CD14-positive monocyte (primary cell): ENCODE data around the gene CHCHD10. TPM values are rescaled to one million over a fixed set of nuclear protein-coding genes. Genes with fewer than 3 reads are reported as not detected.

Experiments used
- DNase-seq, 3 donors: peaks; one replicate each; pipeline ENCODE4 v3.0.0-alpha.2; 2011 to 2022
- H2AFZ ChIP-seq: 2 replicates; pipeline ENCODE4 v1.6.0; 2012; ENCODE audit warnings: mild to moderate bottlenecking, low read depth, low read length, inconsistent platforms; ENCODE audit not compliant: insufficient read depth, poor library complexity, severe bottlenecking
- H3K27ac ChIP-seq, 2 donors: 1 replicate in 1 of 2; 2 replicates in 1 of 2; pipeline ENCODE4 v1.5.1; 2012 to 2013; ENCODE audit warnings: low read length in 2 of 2, control low read depth in 1 of 2, inconsistent platforms in 1 of 2, low read depth in 1 of 2, mild to moderate bottlenecking in 1 of 2
- H3K27me3 ChIP-seq, 2 donors: one replicate each; pipeline versions ENCODE4 v1.6.0 to v1.6.1; 2011 to 2013; ENCODE audit warnings: low read length in 2 of 2; ENCODE audit not compliant: control insufficient read depth in 2 of 2, insufficient read depth in 2 of 2
- H3K36me3 ChIP-seq, 2 donors: replicated peaks in 1 of 2; 1 replicate in 1 of 2; 2 replicates in 1 of 2; pipeline versions ENCODE4 v1.5.1 to v1.6.1; 2012 to 2013; ENCODE audit warnings: low read length in 2 of 2, control low read depth in 1 of 2, inconsistent platforms in 1 of 2, mild to moderate bottlenecking in 1 of 2; ENCODE audit not compliant: insufficient read depth in 2 of 2, control insufficient read depth in 1 of 2
- H3K4me1 ChIP-seq, 2 donors: 1 replicate in 1 of 2; 2 replicates in 1 of 2; pipeline versions ENCODE4 v1.5.1 to v1.6.1; 2012 to 2013; ENCODE audit warnings: low read length in 2 of 2, control low read depth in 1 of 2, inconsistent platforms in 1 of 2, mild to moderate bottlenecking in 1 of 2, moderate library complexity in 1 of 2; ENCODE audit not compliant: insufficient read depth in 2 of 2, control insufficient read depth in 1 of 2
- H3K4me2 ChIP-seq: replicated peaks from 2 replicates; pipeline ENCODE3; 2012; ENCODE audit warnings: low read length, moderate library complexity, mild to moderate bottlenecking; ENCODE audit not compliant: poor library complexity, severe bottlenecking; ENCODE audit errors: extremely low read depth
- H3K4me3 ChIP-seq, 3 experiments: fragments of 200-600 bp in 1 of 3; sonication (generic) in 1 of 3; replicated peaks in 1 of 3; 1 replicate in 2 of 3; 2 replicates in 1 of 3; pipeline ENCODE4 v1.5.1; 2011 to 2013; ENCODE audit warnings: low read length in 3 of 3, mild to moderate bottlenecking in 3 of 3, control low read depth in 2 of 3, low read depth in 2 of 3, inconsistent platforms in 1 of 3, moderate library complexity in 1 of 3
- H3K79me2 ChIP-seq: 2 replicates; pipeline ENCODE4 v1.6.0; 2012; ENCODE audit warnings: mild to moderate bottlenecking, control low read depth, inconsistent platforms, low read length, moderate library complexity; ENCODE audit not compliant: insufficient read depth
- H3K9ac ChIP-seq: 2 replicates; pipeline ENCODE4 v1.6.0; 2017; ENCODE audit warnings: low read length, mild to moderate bottlenecking; ENCODE audit not compliant: insufficient read depth, poor library complexity, severe bottlenecking
- H3K9me3 ChIP-seq, 2 donors: replicated peaks in 1 of 2; 1 replicate in 1 of 2; 2 replicates in 1 of 2; pipeline versions ENCODE4 v1.5.1 to v1.6.1; 2012 to 2013; ENCODE audit warnings: low read length in 2 of 2, control low read depth in 1 of 2; ENCODE audit not compliant: control insufficient read depth in 1 of 2, insufficient read depth in 1 of 2
- H4K20me1 ChIP-seq: 2 replicates; pipeline ENCODE4 v1.6.0; 2012; ENCODE audit warnings: mild to moderate bottlenecking, low read length, control low read depth, moderate library complexity; ENCODE audit not compliant: insufficient read depth
- H3K27ac Mint-ChIP-seq, 7 donors: one replicate each; pipeline ENCODE4 v1.8.0; 2020; ENCODE audit warnings: mild to moderate bottlenecking in 7 of 7, mixed read lengths in 7 of 7, moderate library complexity in 6 of 7, inconsistent platforms in 2 of 7
- H3K27me3 Mint-ChIP-seq, 3 donors: one replicate each; pipeline ENCODE4 v1.8.0; 2021 to 2022; ENCODE audit warnings: low read depth in 3 of 3, mild to moderate bottlenecking in 3 of 3, mixed read lengths in 3 of 3, moderate library complexity in 3 of 3, inconsistent platforms in 1 of 3
- H3K36me3 Mint-ChIP-seq, 2 donors: one replicate each; pipeline ENCODE4 v1.8.0; 2020; ENCODE audit warnings: mixed read lengths in 2 of 2, inconsistent platforms in 1 of 2, mild to moderate bottlenecking in 1 of 2
- H3K4me1 Mint-ChIP-seq: one replicate; pipeline ENCODE4 v1.8.0; 2020; ENCODE audit warnings: mild to moderate bottlenecking, mixed read lengths
- H3K4me3 Mint-ChIP-seq, 2 donors: one replicate each; pipeline ENCODE4 v1.8.0; 2020; ENCODE audit warnings: mild to moderate bottlenecking in 2 of 2, mixed read lengths in 2 of 2, moderate library complexity in 1 of 2
- H3K9me3 Mint-ChIP-seq, 7 donors: one replicate each; pipeline ENCODE4 v1.8.0; 2020 to 2022; ENCODE audit warnings: mixed read lengths in 7 of 7, mild to moderate bottlenecking in 6 of 7, moderate library complexity in 6 of 7, inconsistent platforms in 2 of 7
- WGBS: methylation state at CpG from one replicate; pipeline ENCODE4 v1.1.5; 2013; ENCODE audit warnings: missing lambda C conversion rate; ENCODE audit not compliant: insufficient coverage; 5-methylcytosine and 5-hydroxymethylcytosine counted together
- intact Hi-C, 2 donors: fragments of 100-400 bp; cut with micrococcal nuclease; formaldehyde crosslinking; loops; one replicate each; pipeline versions ENCODE4 v1.15.0 to v1.15.1; 2023
- polyA plus RNA-seq, 3 donors: library from polyadenylated mRNA; depleted of rRNA in 1 of 3; unstranded in 2 of 3; stranded (reverse) in 1 of 3; fragments of 300-500 nt in 2 of 3; fragments of >200 nt in 1 of 3; fragmentation: Illumina TruSeq in 2 of 3; gene quantifications; 1 replicate in 2 of 3; 2 replicates in 1 of 3; pipeline ENCODE4 v1.2.3, GENCODE V29; 2012 to 2021
- TF ChIP-seq, protein P1 (sequence below): fragments of 200-600 bp; IDR thresholded peaks from one replicate; pipeline ENCODE4 v1.8.0; 2022; ENCODE audit warnings: antibody characterized with exemption, mild to moderate bottlenecking

Gene CHCHD10
- polyA plus RNA-seq, 3 donors, result 15.3 to 46.7 (median 26.8) TPM

GRCh38 chr22:23749841-23750301 is 17.9 kb downstream of the CHCHD10 start:
- H3K4me1 Mint-ChIP-seq, result peaks cover 30% of the 10 kb centered on the region
- H3K4me3 Mint-ChIP-seq, result peak overlapping the region; percentile 80 to 92
- Histone ChIP-seq H3K9me3 (no peaks in the 10 kb centered on the region), H3K36me3 (peaks cover under 1 to 4% of the 10 kb centered on the region in 2 donors), H3K9ac (no peak overlapping the region), H2AFZ (peak overlapping the region; percentile 98), H3K4me2 (peak overlapping the region; percentile 98), H3K27me3 (no peaks in the 10 kb centered on the region), H4K20me1 (no peaks in the 10 kb centered on the region), H3K27ac (no peak overlapping the region), H3K4me3 (peak overlapping the region in 1 of 3 experiments; percentile 86), H3K4me1 (peaks cover 22 to 26% of the 10 kb centered on the region in 2 donors), H3K79me2 (peaks cover 6% of the 10 kb centered on the region)
- 72% methylated on average over 12 of the region's 12 CpGs for WGBS
- H3K36me3 Mint-ChIP-seq, result peaks cover 1 to 4% of the 10 kb centered on the region in 2 donors
- H3K27me3 Mint-ChIP-seq, result no peaks in the 10 kb centered on the region
- peak overlapping the region in 1 of 7 donors; percentile 13 for H3K27ac Mint-ChIP-seq
- H3K9me3 Mint-ChIP-seq, result peaks cover 0 to 2% (median 0%) of the 10 kb centered on the region in 7 donors
- no peak for DNase-seq
- intact Hi-C loops, result no loop called here
- TF ChIP-seq, protein P1, sequence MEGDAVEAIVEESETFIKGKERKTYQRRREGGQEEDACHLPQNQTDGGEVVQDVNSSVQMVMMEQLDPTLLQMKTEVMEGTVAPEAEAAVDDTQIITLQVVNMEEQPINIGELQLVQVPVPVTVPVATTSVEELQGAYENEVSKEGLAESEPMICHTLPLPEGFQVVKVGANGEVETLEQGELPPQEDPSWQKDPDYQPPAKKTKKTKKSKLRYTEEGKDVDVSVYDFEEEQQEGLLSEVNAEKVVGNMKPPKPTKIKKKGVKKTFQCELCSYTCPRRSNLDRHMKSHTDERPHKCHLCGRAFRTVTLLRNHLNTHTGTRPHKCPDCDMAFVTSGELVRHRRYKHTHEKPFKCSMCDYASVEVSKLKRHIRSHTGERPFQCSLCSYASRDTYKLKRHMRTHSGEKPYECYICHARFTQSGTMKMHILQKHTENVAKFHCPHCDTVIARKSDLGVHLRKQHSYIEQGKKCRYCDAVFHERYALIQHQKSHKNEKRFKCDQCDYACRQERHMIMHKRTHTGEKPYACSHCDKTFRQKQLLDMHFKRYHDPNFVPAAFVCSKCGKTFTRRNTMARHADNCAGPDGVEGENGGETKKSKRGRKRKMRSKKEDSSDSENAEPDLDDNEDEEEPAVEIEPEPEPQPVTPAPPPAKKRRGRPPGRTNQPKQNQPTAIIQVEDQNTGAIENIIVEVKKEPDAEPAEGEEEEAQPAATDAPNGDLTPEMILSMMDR, result no peak

DNA sequence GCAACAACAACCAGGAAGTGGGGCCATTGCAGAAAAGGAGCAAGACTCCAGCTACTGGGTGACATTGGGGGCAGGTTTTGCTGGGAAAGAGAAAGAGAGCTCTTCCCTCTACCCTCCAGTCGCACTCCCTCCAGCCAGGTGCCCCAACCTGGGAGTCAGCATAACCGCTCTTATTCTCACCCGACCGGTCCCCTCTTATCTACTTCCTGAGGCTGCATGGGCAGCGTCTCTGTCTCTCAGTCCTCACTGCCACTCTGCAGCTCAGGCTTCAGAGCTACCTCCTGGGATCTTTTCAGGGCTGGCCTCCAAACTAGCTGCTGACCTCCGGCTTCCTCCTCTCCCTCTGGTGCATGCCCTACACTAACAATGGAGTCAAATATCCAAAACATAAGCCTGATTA is 22.0 kb downstream of the CHCHD10 start:
- Histone ChIP-seq H3K4me2 (no peak overlapping the region), H3K27ac (no peak overlapping the region), H3K4me1 (peaks cover 12 to 13% of the 10 kb centered on the region in 2 donors), H3K79me2 (peaks cover 6% of the 10 kb centered on the region), H3K4me3 (no peak overlapping the region), H3K9ac (no peak overlapping the region), H2AFZ (peak overlapping the region; percentile 54), H3K36me3 (peaks cover 22 to 31% of the 10 kb centered on the region in 2 donors), H4K20me1 (no peaks in the 10 kb centered on the region), H3K9me3 (no peaks in the 10 kb centered on the region), H3K27me3 (no peaks in the 10 kb centered on the region)
- peaks cover 0 to 1% (median 0%) of the 10 kb centered on the region in 7 donors for H3K9me3 Mint-ChIP-seq
- TF ChIP-seq, protein P1, result no peak
- no peaks in the 10 kb centered on the region for H3K27me3 Mint-ChIP-seq
- intact Hi-C loops, result no loop called here
- peak overlapping the region in 3 of 7 donors; percentile 1 to 5 (median 3) for H3K27ac Mint-ChIP-seq
- H3K4me1 Mint-ChIP-seq, result peaks cover 21% of the 10 kb centered on the region
- WGBS, result 77% methylated on average over 4 of the region's 6 CpGs
- H3K36me3 Mint-ChIP-seq, result peaks cover 27 to 28% of the 10 kb centered on the region in 2 donors
- H3K4me3 Mint-ChIP-seq, result peak overlapping the region in 1 of 2 donors; percentile 61
- no peak for DNase-seq
